GM12864 (cell line): Measurements from ENCODE around the gene MMP2.

Experiments
- DNase-seq: peaks from one replicate; pipeline ENCODE4 v3.0.0-alpha.2; 2011; ENCODE audit warnings: low read depth
- H3K4me3 ChIP-seq: 2 replicates; pipeline ENCODE4 v1.5.1; 2011; ENCODE audit warnings: mild to moderate bottlenecking, low read depth, low read length, control low read depth
- CTCF ChIP-seq: IDR thresholded peaks from 2 replicates; pipeline ENCODE4 v1.5.1; 2011; ENCODE audit warnings: low read depth, mild to moderate bottlenecking, moderate library complexity, low read length, control low read depth, inconsistent platforms; ENCODE audit errors: missing control alignments

The MMP2 gene

GRCh38 chr16:55529018-55529417 lies 50.0 kb downstream of the MMP2 start:
- no peak overlapping the region for H3K4me3 ChIP-seq
- TF ChIP-seq CTCF = no peak
- no peak for DNase-seq

GRCh38 chr16:55530316-55530856 lies 51.4 kb downstream of the MMP2 start:
- no peak for TF ChIP-seq CTCF
- H3K4me3 ChIP-seq = no peak overlapping the region
- no peak for DNase-seq

- TF ChIP-seq CTCF = no peak
- H3K4me3 ChIP-seq = no peak overlapping the region
- DNase-seq = no peak
Observed at GRCh38 chr16:55532227-55532626, 53.2 kb downstream of the MMP2 start.

- no peak for DNase-seq
- no peak for TF ChIP-seq CTCF
- H3K4me3 ChIP-seq = no peak overlapping the region
Observed at GRCh38 chr16:55534756-55535155, 55.8 kb downstream of the MMP2 start.

GRCh38 chr16:55539049-55539448 lies 60.1 kb downstream of the MMP2 start:
- no peak for DNase-seq
- no peak overlapping the region for H3K4me3 ChIP-seq
- TF ChIP-seq CTCF = no peak

GRCh38 chr16:55539488-55539887 lies 60.5 kb downstream of the MMP2 start:
- no peak for DNase-seq
- H3K4me3 ChIP-seq = no peak overlapping the region
- TF ChIP-seq CTCF = no peak

GRCh38 chr16:55540221-55540620 lies 61.2 kb downstream of the MMP2 start:
- no peak overlapping the region for H3K4me3 ChIP-seq
- DNase-seq = no peak
- TF ChIP-seq CTCF = no peak
